GM12874 (cell line): ENCODE data around the gene KLK11.

Experiments
- TF ChIP-seq, protein P1 (sequence below): IDR thresholded peaks from 2 replicates; pipeline ENCODE4 v1.5.1; 2011; ENCODE audit warnings: low read depth, mild to moderate bottlenecking, control low read depth, low read length, moderate library complexity; ENCODE audit not compliant: insufficient read depth

The KLK11 gene

DNA sequence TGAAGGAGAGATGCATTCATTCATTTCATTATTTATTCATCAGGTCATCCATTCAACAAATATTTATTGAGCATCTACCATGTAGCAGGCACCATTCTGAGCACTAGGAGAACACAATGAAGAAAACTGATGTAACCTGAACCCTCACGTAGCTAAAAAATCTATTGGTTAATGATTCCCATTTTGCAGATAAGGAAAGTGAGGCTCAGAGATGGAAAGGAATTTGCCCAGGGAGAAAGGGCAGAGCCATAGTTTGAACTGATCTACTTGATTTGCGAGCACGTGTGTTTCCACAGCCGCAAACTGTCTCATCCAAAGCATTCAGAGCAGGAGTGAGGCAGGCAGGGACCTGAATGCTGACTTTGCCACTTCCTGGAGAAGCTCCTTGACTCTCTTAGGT, 27.7 kb downstream of the KLK11 start:
- TF ChIP-seq, protein P1, sequence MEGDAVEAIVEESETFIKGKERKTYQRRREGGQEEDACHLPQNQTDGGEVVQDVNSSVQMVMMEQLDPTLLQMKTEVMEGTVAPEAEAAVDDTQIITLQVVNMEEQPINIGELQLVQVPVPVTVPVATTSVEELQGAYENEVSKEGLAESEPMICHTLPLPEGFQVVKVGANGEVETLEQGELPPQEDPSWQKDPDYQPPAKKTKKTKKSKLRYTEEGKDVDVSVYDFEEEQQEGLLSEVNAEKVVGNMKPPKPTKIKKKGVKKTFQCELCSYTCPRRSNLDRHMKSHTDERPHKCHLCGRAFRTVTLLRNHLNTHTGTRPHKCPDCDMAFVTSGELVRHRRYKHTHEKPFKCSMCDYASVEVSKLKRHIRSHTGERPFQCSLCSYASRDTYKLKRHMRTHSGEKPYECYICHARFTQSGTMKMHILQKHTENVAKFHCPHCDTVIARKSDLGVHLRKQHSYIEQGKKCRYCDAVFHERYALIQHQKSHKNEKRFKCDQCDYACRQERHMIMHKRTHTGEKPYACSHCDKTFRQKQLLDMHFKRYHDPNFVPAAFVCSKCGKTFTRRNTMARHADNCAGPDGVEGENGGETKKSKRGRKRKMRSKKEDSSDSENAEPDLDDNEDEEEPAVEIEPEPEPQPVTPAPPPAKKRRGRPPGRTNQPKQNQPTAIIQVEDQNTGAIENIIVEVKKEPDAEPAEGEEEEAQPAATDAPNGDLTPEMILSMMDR, result no peak

DNA sequence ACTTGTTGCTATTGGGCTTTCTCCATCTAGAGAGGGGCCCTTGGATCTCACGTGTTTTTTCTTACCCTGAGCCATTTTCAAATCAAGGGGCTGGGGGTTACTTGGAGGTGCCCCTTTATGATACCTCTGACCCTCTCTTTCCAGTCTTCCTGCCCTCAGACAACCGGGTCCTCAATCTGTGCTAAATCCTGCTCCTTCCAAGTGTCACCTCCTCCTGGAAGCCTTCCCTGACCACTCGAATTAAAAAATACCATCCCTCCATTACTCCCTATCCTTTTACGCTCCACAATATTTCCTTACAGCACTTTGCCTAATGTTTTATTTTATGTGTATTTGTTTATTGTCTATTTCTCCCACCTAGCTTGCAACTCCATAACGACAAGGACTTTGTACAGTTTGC, 28.4 kb downstream of the KLK11 start:
- TF ChIP-seq, protein P1, result no peak

DNA sequence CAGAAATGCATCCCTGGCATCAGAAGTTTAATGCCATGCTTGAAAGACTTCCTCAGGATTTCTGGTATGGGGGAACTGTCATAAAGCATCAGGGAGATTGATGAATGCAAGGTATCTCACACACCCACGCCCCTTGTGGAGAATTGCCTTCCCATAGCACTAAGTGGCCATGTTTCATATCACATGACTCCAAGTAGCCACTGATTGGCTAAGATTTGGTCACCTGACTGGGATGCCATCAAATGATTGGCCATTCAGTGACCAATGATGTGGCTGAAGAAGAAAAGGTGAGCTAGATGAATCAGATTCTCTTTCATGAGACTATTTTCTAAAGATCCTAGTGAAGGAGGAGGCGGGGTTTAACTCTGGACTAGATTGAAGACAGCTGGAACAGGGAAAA, 32.3 kb downstream of the KLK11 start:
- TF ChIP-seq, protein P1, result no peak

DNA sequence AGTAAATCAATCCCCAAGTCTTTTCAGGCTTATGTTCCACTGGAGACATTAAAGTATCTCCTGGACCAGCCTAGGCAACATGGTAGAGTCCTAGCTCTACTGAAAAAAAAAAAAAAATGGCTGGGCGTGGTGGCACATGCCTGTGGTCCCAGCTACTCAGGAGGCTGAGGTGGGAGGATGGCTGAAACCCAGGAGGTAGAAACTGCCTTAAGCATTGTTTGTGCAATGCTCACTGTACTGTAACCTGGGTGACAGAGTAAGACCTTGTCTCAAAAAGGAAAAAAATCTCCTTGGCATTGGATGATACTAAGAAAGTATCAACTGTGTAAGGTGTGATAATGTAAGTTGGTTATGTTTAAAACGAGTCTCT, 33.8 kb downstream of the KLK11 start:
- TF ChIP-seq, protein P1, result no peak

DNA sequence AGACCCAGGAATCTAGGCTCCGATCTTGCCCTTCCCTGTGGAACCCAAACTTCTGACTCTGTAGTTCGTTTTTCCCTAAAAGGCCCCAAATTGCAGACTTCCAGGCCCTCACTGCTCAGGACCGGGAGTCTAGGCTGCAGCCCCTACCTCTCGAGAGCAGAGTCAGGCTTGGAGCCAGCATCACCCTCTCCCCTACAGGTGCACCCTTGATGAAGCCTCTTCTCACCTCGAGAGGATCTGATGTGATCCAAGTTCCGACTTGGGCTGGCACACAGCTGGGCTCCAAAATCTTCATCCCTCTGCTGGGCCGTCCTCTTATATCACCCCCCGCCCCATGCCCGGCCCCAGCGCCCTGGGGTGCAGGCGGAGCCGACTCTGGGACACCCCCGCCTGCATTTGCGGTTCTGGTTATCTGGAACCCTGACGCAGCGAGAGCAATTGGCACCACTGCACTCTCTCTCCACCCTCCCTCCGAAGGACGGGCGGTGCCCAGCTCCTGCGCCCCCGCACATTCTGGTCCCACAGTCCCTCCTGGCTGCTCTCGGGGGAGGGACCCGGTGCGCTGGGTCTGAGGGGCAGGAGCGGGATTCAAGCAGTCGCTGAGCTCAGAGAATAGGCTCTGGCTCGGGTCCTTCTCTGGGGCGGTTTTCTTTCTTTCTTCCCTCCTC, 42.7 kb downstream of the KLK11 start, which contains the start of gene KLK7:
KLK7 (minus strand) TSS at position 293 of the 668 bp plus-strand sequence. CDS start 1,518 bp downstream, outside the sequence.
- TF ChIP-seq, protein P1, result no peak

DNA sequence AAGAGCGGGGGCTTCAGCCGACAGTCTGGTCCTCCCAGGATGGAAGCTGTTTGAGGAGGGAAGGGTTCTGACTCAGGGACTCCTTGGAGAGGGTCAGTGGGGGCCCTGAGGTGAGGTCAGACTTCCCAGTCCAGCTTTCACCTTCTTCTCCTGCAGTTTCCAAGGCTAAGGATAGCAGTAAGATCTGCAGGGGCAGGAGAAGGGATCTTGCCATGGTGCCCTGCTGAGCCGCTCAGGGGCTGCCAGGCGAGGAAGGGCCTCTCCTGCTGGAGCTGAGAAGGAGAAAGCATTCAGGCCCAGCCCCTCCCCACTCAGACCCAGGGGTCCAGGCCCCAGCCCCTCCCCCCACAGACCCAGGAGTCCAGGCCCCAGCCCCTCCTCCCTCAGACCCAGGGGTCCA, 44.2 kb downstream of the KLK11 start:
- TF ChIP-seq, protein P1, result no peak

DNA sequence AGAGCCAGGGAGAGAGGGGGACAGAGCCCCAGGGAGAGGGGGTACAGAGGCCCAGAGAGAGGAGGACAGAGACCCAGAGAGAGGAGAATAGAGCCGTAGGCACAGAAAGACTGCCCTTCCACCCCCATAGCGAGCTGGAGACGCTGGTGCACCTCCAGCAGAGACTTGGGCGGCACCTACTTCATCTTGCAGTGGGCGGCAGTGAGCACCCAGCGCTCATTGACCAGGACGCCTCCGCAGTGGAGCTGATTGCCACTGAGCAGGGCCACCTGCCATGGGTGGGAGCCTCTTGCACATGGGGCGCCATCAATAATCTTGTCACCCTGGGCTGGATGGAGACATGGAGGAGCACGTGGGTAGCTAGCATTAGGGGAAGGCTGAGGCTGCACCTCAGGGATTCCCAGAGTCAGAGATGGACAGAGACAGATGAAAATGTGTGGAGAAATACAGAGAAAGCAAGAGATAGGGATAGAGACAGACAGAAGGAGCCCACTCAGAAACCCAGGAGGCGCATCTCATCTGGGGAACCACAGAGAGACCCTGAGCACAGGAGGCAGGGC, 44.7 kb downstream of the KLK11 start:
- TF ChIP-seq, protein P1, result no peak
